Putamen (tissue), 1 donor: Measurements from ENCODE around the gene SLC51A.
"Not testable (repeated sequence)": the region's sequence is repeated elsewhere in the genome, so short reads cannot be mapped to it uniquely, and the experiment has no call there.

Experiments
- DNase-seq: peaks from one replicate; pipeline ENCODE4 v3.0.0-alpha.2; 2016; ENCODE audit warnings: low spot score

SLC51A gene

DNA sequence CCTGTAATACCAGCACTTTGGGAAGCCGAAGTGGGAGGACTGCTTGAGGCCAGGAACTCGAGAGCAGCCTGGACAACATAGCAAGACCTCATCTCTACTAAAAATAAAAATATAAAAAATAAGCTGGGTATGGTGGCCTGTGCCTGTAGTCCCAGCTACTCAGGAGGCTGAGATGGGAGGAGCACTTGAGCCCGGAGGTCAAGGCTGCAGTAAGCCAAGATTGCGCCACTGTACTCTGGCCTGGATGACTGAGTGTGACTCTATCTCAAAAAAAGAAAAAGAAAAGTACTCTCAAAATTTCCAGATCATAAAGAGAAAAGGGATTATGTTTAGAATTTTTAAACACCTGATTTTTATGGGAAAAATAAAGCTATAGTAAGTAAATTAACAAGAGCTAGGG lies 24.1 kb downstream of the SLC51A start:
- DNase-seq, result no peak

DNA sequence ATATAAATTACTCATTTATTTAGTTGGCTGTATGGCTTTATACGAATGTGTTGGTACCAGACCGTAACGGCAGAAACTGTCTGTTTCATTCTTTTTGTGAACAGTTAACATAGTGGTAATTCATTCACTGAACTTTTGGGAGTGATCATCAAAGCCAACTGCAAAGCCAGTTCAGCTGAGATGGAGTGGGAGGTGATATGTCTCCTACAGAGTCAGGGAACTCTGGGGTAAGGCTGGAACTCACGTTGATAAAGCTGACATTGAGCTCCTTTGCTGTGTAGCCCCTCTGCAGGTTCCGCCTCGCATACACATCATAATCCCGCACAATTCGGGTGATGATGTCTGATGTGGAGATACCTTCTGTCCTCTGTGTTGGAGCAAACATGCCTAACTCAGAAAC lies 25.4 kb downstream of the SLC51A start:
- DNase-seq, result no peak

DNA sequence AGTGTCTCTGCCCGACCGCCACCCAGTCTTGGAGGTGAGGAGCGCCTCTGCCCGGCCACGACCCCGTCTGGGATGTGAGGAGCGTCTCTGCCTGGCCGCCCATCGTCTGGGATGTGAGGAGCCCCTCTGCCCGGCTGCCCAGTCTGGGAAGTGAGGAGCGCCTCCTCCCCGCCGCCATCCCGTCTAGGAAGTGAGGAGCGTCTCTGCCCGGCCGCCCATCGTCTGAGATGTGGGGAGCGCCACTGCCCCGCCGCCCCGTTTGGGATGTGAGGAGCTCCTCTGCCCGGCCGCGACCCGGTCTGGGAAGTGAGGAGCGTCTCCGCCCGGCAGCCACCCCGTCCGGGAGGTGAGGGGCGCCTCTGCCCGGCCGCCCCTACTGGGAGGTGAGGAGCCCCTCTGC lies 27.8 kb downstream of the SLC51A start:
- not testable (repeated sequence) for DNase-seq

DNA sequence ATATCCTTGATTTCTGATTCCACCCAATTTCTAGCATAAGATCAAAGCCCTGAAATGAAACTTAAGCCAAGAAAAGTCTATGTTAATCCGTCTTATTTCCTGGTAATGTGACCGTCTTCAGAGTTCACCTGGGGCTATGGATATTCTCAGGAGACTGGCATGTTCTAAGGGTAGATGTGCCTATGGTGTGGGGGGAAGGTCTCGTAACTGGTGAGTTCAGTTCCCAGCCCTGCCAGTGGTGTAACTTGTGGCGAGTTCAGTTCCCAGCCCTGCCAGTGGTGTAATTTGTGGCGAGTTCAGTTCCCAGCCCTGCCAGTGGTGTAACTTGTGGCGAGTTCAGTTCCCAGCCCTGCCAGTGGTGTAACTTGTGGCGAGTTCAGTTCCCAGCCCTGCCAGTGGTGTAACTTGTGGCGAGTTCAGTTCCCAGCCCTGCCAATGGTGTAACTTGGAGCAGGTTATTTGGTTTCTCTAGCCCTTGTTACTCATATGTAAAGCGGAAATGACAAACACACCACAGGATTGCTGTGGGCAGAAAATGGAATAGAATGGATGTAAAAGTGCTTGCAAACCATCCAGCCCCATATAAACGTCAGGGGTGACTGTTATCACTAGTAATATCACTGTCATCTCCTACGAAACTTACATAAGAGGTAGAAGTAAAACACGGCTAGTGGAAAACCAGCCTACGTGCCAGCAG lies 30.4 kb downstream of the SLC51A start:
- no peak for DNase-seq

DNA sequence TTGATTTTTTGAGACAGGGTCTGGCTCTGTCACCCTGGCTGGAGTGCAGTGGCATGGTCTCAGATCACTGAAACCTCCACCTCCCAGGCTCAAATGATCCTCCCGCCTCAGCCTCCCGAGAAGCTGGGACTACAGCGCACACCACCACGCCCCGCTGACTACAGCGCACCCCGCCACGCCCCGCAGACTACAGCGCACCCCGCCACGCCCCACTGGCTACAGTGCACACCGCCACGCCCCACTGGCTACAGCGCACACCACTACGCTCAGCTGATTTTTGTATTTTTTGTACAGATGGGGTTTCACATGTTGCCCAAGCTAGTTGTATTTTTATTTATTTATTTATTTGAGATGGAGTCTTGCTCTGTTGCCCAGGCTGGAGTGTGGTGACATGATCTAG lies 35.6 kb downstream of the SLC51A start:
- DNase-seq, result no peak

DNA sequence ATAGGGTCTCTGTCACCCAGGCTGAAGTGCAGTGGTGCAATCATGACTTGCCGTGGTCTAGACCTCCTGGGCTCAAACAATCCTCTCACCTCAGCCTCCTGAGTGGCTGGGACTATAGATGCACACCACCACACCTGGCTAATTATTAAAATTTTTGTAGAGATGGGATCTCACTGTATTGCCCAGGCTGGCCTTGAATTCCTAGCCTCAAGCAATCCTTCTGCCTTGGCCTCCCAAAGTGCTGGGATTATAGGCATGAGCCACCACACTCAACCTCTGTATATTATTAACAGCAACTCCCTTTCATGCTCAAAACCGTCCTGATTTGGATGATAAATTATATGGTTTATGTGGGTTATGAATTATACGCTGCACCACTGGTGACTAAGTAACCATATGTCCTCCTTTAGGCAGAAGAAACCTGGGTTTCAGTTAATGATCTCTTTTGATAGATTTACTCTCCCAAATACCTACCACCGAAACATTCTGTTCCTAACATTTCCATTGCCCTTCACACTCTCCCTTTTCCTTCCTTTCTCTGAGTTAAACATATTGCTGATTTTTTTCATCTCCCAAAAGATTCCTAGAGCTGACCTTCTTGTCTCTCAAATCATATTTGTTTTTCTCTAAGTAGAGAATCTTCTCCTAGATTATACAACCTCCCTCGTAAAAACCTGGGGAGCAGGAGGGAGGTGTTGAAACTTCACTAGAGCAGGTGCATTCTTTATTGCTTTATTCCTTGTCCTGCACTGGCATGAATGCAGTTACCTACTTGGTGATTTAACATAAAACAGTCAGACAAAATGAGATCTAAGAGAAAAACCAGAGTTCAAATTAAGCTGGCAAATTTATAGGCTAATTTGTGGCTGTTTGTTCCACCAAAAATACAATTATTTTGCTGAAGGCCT lies 38.3 kb downstream of the SLC51A start:
- no peak for DNase-seq

DNA sequence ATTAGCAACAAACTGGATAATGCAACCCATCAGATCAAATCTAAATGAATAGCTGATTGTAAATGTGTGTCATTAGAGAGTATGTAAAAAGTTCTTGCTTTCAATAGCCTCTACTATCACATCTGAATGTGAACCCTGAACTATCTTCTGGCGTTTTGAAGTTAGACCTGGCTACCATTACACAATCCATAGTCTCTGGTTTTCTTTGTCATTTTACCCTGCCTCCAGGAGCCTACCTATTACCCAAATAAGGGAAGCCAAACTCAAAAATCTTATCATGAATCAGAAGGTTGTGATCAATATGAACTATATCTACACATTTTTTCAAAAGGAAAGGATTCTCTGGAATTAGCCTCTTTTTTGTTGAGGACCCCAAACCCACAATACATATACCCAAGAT lies 39.4 kb downstream of the SLC51A start:
- no peak for DNase-seq

DNA sequence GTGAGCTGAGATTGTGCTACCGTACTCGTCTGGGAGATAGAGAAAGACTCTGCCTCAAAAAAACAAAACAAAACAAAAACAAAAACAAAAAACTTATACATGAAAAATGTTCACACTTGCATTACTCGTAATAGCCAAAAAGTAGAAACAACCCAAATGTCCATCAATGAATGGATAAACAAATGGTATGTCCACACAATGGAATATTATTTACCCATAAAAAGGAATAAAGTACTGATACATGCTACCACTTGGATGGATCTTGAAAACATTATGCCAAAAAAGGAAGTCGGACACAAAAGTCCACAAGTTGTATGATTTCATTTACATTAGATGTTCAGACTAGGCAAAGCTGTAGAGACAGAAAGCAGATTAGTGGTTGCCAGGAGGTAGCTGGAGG lies 44.5 kb downstream of the SLC51A start:
- no peak for DNase-seq

DNA sequence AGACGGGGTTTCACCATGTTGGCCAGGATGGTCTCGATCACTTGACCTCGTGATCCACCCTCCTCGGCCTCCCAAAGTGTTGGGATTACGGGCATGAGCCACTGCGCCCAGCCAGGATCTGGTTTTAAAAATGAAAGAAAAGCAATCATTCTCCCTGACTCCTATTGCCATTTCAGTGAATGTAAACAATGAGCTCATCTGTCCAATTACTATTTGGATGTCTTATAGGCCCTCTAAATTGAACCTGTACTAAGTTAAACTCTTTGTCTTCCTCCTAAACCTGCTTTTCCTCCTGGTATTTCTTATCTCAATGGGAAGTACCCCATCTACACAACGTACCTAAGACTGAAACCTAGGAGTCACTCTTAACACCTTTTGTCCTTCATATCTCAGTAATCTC lies 47.5 kb downstream of the SLC51A start:
- no peak for DNase-seq

DNA sequence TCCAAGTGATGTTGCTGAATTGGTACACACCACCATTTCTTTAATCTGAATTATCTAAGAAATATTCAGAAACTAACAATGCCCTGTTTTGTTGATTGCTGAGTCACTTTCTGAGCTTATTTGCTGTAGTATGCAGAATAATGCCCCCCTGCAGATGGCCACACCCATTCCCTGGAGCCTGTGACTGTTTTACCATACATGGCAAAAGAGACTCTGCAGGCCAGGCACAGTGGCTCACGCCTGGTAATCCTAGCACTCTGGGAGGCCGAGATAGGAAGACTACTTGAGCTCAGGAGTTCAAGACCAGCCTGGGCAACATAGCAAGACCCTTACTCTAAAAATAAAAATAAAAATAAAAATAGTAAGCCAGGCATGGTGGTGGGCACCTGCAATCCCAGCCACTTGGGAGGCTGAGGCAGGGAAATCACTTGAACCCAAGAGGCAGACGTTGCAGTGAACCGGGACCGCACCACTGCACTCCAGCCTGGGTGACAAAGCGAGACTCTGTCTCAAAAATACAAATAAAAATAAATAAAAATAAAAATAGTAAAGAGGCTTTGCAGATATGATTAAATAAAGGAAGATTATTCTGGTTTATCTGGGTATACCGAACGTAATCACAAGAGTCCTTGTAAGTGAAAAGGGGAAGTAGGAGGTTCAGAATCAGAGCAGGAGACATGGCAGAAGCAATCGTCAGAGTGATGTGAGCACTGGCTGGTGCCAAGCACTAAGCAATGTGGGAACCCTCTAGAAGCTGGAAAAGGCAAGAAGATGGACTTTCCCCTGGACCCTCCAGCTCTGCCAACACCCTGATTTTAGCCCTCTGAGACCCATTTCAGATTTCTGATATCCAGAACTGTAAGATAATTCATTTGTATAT lies 52.2 kb downstream of the SLC51A start:
- DNase-seq, result no peak

DNA sequence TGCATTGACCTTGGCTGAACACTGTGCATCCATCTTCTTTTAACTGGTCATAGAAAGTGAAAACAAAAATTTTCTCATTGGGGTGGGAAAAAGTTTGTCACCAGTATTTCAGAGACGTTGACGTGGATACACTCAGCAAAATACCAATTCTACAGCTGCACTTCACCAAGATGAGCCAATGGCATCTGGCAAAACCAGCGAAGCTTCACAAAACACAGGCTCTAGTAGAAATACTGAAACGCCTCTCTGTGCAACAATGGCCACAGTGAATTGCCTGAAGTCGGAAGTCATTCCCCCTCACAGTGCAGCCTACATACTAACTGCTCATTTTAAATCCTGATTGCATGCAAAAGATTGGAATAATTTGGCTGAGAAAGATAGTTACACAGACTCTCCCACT lies 54.2 kb downstream of the SLC51A start:
- DNase-seq, result no peak

DNA sequence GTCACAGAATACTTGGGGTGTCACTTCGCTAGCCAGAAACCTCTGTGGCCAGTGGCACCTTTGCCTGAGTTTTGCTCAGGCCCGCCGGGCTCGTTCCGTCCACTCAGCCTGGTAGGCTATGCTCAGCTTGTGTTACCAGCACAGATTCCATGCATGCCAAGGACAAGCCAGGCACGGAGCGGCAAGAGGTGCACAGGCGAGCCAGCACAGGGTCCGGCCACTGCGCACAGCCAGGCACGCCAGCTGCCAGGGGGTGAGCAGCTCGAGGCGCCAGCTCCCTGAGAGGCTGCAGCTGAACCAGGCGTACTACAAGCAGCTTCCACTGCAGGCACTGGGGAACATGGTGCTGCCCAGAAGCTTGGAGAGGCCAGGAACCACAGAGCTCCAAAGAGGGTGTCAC lies 56.5 kb downstream of the SLC51A start:
- no peak for DNase-seq

DNA sequence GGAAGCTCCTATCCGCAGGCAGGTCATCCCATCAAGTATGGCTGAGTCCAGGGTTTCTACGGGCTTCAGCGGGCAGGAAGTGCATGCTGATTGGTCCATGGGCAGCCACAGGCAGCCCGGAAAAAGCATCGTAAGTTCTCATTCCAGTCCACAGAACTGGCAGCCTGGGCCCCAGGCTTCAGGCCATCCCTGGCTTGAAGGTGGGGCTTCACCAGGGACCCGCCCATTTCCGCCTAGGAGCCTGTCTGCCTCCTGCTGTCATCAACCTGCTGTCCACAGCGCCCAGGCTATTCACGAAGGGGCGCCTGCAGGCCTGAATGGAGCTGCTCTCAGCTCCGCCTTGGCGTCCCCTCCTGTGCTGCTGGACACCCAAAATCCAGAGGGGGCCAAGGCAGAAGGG lies 57.3 kb downstream of the SLC51A start:
- DNase-seq, result no peak

DNA sequence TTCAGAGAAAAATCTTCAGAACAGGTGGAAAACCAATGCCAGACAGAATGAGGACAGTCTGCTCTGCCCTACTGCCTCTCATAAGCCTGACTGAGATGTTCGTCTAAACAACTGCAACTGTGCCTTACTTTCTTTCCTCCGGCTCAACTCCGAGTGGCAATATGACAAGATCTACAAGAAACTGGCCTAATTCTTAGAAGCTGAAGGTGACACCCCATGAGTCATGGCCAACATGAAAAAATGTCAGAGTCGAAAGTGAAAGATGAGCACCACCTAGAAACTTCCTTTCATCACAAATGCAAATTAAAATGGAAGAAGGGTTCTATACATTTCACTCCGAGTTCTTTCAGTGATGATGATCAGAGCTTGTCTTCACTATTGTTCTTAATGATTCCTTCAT lies 58.3 kb downstream of the SLC51A start:
- peak; percentile 19 for DNase-seq

DNA sequence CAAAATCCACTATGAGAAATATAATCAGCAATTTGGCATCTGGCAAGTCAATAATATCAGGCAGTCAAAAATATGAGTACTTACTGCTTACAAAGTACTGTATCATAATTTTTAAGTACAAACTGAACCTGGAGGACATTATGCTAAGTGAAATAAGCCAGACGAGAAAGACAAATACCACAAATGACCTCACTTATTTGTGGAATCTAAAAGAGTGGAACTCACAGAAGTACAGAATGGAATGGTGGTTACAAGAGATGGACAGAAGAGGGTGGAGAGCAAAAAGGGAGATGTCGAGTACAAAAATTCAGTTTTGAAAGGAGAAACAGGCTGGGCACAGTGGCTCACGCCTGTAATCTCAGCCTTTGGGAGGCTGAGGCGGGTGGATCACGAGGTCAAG lies 58.8 kb downstream of the SLC51A start:
- no peak for DNase-seq

DNA sequence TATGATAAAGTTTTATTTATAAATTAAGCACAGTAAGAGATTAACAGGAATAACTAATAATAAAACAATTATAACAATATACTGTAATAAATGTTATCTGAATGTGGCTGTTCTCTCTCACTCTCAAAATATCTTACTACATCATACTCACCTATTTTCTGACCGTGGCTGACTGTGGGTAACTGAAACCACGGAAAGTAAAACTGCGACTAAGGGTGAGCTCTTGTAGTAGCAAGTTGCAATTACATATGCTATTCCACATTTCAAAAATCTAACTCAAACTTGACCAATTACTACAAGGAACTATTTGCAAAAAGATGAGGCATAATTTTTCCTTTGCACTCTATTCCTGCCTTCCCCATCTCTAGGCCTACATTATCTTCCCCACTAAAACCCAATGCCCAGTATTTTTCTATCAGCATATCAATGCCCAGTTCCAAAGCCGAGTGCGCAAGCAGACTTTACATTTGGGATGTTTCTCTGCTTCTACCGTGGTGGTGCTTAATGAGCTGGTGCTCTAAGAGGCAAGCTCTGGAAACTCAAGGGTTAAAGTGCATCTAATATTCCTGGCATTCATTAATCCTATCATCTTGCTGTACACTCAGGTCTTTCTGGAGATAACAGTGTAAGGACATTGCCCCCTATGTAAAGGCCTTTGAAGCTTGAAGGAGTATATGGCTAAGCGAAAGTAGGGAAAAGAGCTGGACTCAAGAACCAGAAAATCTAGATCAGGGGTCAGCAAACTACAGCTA lies 64.5 kb downstream of the SLC51A start:
- no peak for DNase-seq

DNA sequence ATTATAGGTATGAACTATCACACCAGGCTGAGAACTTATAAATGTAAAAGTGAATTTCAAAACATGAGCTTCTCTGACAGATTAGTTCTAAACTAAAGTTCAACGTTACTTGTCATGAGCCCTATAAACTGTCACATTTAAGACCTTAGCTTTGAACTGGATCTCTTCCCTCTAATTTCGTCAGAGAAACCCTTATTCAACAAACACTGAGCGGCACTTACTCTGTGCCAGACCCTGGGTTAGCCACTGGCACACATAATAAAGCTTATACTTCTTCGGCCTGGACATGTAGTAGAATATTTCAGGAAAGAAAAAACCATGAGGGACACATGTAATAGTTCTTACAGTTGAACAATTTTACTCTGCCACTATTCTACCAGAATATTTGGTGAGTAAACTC lies 65.6 kb downstream of the SLC51A start:
- DNase-seq, result no peak
